Measurements from ENCODE around the gene OR13J1.

DNA sequence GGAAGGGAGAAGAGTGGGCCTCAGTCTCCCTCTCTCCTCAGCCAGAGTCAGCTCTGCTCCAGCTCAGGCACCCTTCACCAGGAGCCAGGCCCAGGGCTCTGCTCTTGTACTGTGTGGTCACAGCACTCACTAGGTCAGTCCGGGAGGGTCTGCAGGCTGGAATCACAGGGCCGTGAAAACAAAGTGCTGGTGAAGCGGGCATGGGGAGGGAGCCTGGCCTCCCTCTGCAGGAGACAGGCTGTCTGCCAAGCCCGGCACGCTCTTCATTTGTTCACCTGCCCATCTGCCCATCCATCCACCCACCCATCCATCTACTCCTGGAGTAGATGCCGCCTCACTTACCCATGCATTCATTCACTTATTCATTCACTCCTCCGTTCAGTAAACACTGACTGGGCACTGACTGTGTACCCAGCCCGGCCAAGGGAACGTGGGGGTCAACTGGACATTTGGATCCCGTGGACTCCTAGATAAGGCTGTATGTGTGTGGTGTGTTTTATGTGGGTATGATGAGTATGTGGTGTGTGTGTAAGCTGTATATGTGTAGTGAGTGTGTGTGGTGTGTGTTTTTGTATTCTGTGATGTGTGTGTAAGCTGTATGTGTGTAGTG, 42.7 kb upstream of the OR13J1 start:
- TF ChIP-seq, protein P1, sequence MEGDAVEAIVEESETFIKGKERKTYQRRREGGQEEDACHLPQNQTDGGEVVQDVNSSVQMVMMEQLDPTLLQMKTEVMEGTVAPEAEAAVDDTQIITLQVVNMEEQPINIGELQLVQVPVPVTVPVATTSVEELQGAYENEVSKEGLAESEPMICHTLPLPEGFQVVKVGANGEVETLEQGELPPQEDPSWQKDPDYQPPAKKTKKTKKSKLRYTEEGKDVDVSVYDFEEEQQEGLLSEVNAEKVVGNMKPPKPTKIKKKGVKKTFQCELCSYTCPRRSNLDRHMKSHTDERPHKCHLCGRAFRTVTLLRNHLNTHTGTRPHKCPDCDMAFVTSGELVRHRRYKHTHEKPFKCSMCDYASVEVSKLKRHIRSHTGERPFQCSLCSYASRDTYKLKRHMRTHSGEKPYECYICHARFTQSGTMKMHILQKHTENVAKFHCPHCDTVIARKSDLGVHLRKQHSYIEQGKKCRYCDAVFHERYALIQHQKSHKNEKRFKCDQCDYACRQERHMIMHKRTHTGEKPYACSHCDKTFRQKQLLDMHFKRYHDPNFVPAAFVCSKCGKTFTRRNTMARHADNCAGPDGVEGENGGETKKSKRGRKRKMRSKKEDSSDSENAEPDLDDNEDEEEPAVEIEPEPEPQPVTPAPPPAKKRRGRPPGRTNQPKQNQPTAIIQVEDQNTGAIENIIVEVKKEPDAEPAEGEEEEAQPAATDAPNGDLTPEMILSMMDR (conservative IDR thresholded peaks at IDR 0.05; ENCODE audit: low read depth, low read length), result no peak
- no peak for TF ChIP-seq EZH2 (IDR thresholded peaks at IDR 0.05; ENCODE audit: borderline replicate concordance, low read depth, low read length, poor library complexity, severe bottlenecking)

All from A673 (cell line).